C4-2B (cell line): ENCODE data around the gene DCAF6.

Experiments used
- H3K27ac ChIP-seq: fragments of 450-650 bp; 2 replicates; pipeline ENCODE4 v1.5.1; 2017
- ZFX ChIP-seq: fragments of 450-650 bp; IDR thresholded peaks from 2 replicates; pipeline ENCODE4 v1.6.1; 2017
- TF ChIP-seq, protein P1 (sequence below): fragments of 450-650 bp; conservative IDR thresholded peaks from 2 replicates; pipeline ENCODE4 v1.5.1; 2017; ENCODE audit warnings: mild to moderate bottlenecking

DCAF6 gene

DNA sequence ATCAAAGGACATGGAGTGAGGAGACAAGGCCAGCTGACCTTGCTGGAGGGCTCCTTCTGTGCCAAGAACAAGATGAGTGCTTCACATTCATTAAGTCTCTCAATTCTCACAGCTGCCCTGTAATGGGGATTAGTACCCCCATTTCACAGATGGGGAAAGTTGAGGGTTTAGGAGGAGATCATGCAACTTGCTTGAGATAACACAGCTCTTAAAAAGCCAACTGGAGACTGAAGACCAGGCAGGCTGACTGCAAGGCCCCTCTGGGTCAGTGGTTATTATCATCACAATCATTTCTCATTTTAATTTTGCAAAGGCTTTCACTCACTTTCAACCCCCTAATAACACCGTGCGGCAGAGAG lies 153.5 kb downstream of the DCAF6 start:
- H3K27ac ChIP-seq: no peak overlapping the region
- no peak for TF ChIP-seq ZFX
- TF ChIP-seq, protein P1, sequence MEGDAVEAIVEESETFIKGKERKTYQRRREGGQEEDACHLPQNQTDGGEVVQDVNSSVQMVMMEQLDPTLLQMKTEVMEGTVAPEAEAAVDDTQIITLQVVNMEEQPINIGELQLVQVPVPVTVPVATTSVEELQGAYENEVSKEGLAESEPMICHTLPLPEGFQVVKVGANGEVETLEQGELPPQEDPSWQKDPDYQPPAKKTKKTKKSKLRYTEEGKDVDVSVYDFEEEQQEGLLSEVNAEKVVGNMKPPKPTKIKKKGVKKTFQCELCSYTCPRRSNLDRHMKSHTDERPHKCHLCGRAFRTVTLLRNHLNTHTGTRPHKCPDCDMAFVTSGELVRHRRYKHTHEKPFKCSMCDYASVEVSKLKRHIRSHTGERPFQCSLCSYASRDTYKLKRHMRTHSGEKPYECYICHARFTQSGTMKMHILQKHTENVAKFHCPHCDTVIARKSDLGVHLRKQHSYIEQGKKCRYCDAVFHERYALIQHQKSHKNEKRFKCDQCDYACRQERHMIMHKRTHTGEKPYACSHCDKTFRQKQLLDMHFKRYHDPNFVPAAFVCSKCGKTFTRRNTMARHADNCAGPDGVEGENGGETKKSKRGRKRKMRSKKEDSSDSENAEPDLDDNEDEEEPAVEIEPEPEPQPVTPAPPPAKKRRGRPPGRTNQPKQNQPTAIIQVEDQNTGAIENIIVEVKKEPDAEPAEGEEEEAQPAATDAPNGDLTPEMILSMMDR: no peak

DNA sequence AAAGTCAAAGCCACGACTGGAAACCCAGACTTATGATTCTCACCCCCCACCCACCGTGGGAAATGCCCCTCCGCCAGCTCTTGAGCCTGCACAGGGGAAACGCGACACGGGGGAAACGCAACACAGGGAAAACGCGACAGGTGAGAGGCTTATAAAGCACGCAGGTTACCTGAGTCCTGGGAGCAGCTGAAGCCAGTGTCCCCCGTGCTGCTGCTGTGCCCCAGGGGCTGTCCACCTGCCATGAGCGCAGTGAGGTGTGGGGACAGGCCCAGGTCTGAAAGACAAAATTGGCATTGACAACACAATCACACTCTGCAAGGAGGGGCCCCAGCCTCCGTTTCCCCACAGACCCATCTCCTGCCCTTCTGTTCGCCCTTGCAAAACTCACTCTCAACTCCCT lies 153.9 kb downstream of the DCAF6 start:
- TF ChIP-seq, protein P1: no peak
- no peak for TF ChIP-seq ZFX
- H3K27ac ChIP-seq: no peak overlapping the region

DNA sequence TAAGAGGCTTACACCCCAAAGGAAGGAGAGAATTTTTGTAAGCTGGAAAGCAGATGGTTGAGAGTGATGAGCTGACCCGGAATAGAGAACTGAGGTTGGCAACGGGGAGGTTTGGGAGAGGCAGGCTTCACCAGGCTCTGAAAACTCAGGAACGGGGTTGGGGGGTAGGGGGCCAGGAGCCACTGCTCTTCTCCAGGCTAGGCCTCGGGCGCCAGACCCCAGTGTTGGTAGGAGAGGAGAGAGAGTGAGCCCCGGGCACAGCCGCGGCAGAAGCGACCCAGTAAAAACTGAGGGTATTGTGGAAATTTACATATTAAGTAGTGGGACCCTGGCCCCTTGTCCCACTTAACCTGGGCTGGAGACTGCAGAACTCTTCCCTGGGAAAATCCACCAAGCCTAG lies 154.6 kb downstream of the DCAF6 start:
- no peak for TF ChIP-seq ZFX
- TF ChIP-seq, protein P1: no peak
- no peak overlapping the region for H3K27ac ChIP-seq

DNA sequence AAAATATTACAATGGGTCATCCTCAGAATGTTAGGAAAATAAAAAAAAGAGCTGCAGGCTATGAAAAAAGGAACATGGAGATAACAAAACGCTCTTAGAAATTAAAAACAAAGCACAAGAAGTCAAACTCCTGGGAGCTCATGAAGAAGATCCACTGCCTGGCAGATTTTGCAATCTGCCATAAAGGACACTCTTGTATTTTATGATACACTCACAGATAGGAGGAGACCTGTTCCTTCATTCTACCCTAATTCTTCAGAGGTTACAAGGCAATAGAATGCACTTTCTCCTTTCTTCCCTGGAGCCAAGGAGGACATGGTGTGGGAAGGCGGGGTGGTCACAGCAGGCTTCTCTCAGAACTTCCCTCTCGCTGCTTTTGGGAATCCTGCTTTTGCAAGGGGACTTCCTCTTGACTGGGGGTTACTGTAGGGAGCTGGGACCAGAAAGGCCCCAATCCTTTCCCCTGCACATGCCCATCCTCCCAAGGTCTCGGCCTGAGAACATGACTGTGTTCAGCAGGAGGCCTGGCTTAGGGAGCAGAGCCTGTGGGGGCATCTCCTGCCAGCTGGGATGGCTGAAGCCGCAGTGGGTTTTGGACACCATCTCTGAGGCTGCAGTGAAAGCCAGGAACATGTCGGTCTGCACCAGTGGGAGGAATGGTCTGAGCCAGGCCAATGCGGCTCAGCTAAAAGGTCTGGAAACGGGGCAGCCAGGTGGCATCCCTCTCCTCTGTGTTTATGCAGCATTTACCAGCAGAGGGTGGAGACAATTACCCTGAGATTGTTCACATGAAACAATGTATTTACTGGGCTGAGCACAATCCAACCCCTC lies 155.5 kb downstream of the DCAF6 start:
- TF ChIP-seq, protein P1: no peak
- no peak for TF ChIP-seq ZFX
- no peak overlapping the region for H3K27ac ChIP-seq

DNA sequence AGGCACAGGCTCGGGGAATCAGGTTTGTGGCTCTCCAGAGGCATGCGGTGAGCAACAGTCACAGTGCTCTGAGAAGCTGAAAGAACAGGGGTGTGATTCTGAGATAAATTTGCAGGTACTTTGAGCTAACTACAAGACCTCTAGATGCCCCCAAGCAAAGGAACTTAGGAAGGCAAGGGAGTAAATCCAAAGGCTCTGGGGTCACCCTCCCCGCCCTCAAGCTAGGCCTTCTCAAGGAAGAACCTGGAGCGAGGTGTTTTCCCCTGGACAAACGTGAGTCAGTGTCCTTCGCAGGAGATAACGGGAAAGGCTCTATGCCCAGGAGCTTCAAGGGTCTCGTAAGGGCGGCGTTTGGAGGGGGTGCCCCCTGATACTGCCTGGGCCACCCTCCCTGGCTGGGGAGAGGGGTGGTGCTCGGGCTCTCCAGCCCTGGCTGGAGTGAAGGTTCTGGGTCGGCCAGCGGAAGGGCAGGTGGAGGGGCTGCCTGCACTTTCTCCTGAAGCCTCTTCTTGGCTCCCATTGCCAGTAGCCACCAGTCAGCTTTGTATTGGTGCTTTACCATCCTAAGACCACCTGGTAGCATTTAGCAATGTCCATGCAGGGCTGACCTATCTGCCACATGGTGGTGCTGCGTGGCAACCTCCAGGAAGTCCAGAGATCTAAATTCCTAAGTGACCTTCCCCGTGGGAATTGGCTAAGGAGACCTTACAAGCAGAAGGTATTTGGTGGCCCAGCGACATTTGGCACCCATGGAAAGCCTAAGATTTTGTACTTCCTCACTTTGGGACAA lies 156.3 kb downstream of the DCAF6 start:
- TF ChIP-seq ZFX: no peak
- TF ChIP-seq, protein P1: peak; percentile 46
- no peak overlapping the region for H3K27ac ChIP-seq

DNA sequence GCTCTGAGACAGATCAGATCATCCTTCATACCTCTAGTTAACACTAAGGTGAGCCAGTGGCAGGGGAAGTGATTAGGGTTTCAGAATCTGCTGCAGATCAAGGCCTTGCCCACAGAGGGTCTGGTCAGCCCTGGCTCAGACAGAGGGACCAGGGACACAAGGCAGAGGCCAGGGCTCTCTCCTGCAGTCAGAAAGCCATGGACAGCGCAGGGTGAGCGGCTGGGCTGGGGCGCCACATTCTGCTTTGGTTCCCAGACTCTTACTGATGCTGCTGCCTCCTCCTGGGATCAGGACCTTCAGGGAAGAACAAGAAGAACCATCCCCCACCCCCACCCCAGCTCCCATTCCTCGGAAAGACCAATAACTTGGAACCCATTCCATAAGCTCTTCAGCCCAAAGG lies 157.1 kb downstream of the DCAF6 start:
- H3K27ac ChIP-seq: no peak overlapping the region

DNA sequence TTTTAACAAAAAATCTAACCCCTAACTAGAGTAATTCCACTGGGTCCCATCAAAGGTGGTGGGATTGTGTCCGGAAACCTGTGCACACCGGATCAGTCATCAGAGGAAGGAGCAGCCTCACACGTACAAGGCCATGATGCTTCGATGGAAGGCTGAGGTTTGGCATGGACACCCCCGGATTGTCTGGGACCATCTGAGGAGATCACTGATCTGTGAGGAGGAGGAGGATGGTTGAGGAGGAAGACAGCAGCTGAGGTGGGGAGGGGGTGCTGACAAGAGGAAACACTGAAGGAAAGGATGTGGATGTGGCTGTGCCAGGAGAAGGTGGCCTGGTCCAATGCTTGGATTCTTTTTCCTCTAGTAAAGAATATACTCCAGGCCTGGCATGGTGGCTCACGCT lies 159.0 kb downstream of the DCAF6 start:
- TF ChIP-seq ZFX: no peak
- TF ChIP-seq, protein P1: no peak
- no peak overlapping the region for H3K27ac ChIP-seq

More for the DNA sequence above, 157.1 kb downstream of the DCAF6 start:
- TF ChIP-seq ZFX: no peak
- TF ChIP-seq, protein P1: no peak
